SH-SY5Y (cell line): ENCODE data around the gene COMMD3.

Experiments used
- GATA2 ChIP-seq: IDR thresholded peaks from 2 replicates; pipeline ENCODE4 v1.6.1; 2011; ENCODE audit warnings: mild to moderate bottlenecking, low read depth, low read length
- GATA3 ChIP-seq: IDR thresholded peaks from 2 replicates; pipeline ENCODE4 v1.6.1; 2011; ENCODE audit warnings: low read depth, mild to moderate bottlenecking, low read length, moderate library complexity

COMMD3 gene

GRCh38 chr10:22340329-22341189 lies 24.4 kb downstream of the COMMD3 start:
- TF ChIP-seq GATA2 (no peak; the same call in 1 of the 2 replicates), GATA3 (no peak)

GRCh38 chr10:22341190-22341925 lies 25.2 kb downstream of the COMMD3 start:
- TF ChIP-seq GATA2: no peak
- TF ChIP-seq GATA3: no peak

- TF ChIP-seq GATA3 (no peak), GATA2 (no peak)
Observed at GRCh38 chr10:22341926-22342196, 25.7 kb downstream of the COMMD3 start.

- TF ChIP-seq GATA2: no peak
- no peak for TF ChIP-seq GATA3
Observed at GRCh38 chr10:22342421-22342820, 26.2 kb downstream of the COMMD3 start.

- no peak for TF ChIP-seq GATA2
- no peak for TF ChIP-seq GATA3
Observed at GRCh38 chr10:22343731-22344130, 27.5 kb downstream of the COMMD3 start.

- no peak for TF ChIP-seq GATA3
- TF ChIP-seq GATA2: no peak
Observed at GRCh38 chr10:22344249-22344648, 28.1 kb downstream of the COMMD3 start.

GRCh38 chr10:22344781-22345300 lies 28.7 kb downstream of the COMMD3 start:
- TF ChIP-seq GATA2: no peak
- no peak for TF ChIP-seq GATA3

GRCh38 chr10:22345301-22346095 lies 29.3 kb downstream of the COMMD3 start, which contains the start of gene SPAG6:
Gene SPAG6 (plus strand): TSS chr10:22345496. CDS start chr10:22345612, 116 bp downstream.
- TF ChIP-seq GATA2 (no peak), GATA3 (no peak)

- TF ChIP-seq GATA3 (no peak), GATA2 (no peak)
Observed at GRCh38 chr10:22346096-22346661, 30.0 kb downstream of the COMMD3 start.

GRCh38 chr10:22349755-22350154 lies 33.6 kb downstream of the COMMD3 start:
- TF ChIP-seq GATA3 (no peak), GATA2 (no peak)

GRCh38 chr10:22351131-22351703 lies 35.0 kb downstream of the COMMD3 start:
- TF ChIP-seq GATA3 (no peak), GATA2 (no peak)

- TF ChIP-seq GATA3 (no peak), GATA2 (no peak)
Observed at GRCh38 chr10:22356324-22356873, 40.2 kb downstream of the COMMD3 start.

DNA sequence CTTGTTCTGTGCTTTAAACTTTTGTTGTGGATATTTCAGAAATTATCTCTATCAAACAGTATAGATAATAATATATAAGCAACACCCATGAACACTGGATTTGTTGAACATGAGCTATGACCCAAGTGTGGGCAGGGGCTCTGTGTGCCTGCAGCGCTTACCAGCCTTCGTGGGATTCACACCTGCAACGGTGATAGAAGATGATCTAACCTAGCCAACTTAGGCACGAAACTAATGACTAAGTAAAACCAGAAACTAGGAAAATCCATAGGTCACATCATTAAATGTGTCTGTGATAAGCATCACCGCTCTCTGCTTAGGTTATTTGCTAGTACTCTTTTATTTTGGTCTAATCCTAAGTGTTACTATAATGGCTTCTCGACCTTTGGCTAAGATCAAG lies 47.1 kb downstream of the COMMD3 start:
- TF ChIP-seq GATA2 (no peak), GATA3 (no peak)
